ENCODE data around the gene IFT88.

The IFT88 gene

DNA sequence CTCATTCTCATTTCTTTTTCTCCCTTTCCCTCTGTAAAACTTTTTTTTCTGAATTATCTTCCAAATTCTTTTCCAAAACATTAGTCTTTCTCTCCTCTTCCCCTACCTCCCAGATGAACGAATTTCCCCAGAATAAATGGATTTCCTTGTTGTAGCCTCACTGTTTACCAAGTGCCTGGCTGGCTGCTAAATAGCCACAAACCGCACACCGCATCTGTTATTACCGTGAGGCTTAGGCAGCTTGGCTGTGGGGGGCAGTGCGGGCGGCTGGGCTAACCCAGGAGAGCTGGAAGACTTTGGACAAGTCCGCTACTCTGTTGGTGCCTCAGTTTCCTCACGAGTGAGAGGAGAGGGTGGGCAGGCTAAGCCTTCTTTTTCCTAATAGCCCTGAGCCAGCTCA is 147.2 kb downstream of the IFT88 start:
- no peak for DNase-seq (ENCODE audit: low read depth, low spot score)
- Histone ChIP-seq H3K9ac (ENCODE audit: insufficient read length) (no peak overlapping the region), H3K36me3 (ENCODE audit: insufficient read depth, low read length) (no peaks in the 10 kb centered on the region), H3K4me3 (no peak overlapping the region), H3K27ac (no peak overlapping the region), H3K9me3 (ENCODE audit: low read depth, low read length) (no peaks in the 10 kb centered on the region)
- TF ChIP-seq POLR2AphosphoS5 (IDR thresholded peaks at IDR 0.05; ENCODE audit: borderline replicate concordance, low read depth, low read length) (no peak), EZH2 (IDR thresholded peaks at IDR 0.05) (no peak), FOXP2 (optimal IDR thresholded peaks at IDR 0.05; ENCODE audit: control extremely low read depth, extremely low read length, insufficient read depth) (no peak)

DNA sequence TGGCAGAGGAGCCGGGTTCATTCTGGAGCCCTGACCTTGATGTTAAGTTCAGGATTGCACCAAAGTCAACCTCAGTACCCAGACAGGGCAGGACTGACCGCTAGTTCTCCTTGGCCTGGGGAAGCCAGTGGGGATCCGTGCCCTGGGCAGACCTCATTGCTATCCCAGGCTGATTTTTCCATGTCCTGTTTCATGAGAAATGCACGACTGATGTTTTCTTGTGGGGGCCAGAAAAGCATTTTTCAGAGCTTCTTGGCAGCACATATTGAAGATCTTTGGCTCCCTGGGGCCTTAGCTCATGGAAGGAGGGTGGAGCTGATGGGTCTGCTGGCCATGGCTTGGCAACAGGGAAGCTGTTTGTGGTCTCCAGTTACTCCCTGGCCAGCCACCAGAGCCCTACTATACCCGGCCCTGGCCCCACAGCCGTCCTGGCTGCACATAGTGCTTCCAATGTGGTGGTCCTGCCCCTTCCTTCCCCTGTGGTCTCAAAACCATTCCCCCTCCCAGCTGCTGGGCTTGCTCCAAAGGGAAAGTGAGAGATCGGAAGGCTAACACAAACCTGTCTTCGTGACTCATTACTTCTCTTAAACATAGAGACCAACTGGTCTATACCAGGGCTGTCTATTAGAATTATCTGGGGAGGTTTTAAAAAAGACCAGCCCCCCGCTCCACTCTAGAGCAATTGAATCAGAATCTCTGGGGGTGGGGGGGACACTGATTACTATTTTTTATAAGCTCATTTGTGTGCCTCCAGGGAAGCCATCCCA is 147.8 kb downstream of the IFT88 start:
- H3K36me3 ChIP-seq (ENCODE audit: insufficient read depth, low read length): no peaks in the 10 kb centered on the region
- H3K9ac ChIP-seq (ENCODE audit: insufficient read length): no peak overlapping the region
- no peak overlapping the region for H3K4me3 ChIP-seq
- TF ChIP-seq EZH2 (IDR thresholded peaks at IDR 0.05) (no peak), FOXP2 (optimal IDR thresholded peaks at IDR 0.05; ENCODE audit: control extremely low read depth, extremely low read length, insufficient read depth) (no peak), POLR2AphosphoS5 (IDR thresholded peaks at IDR 0.05; ENCODE audit: borderline replicate concordance, low read depth, low read length) (no peak)
- H3K27ac ChIP-seq: no peak overlapping the region
- DNase-seq (ENCODE audit: low read depth, low spot score): no peak
- no peaks in the 10 kb centered on the region for H3K9me3 ChIP-seq (ENCODE audit: low read depth, low read length)

DNA sequence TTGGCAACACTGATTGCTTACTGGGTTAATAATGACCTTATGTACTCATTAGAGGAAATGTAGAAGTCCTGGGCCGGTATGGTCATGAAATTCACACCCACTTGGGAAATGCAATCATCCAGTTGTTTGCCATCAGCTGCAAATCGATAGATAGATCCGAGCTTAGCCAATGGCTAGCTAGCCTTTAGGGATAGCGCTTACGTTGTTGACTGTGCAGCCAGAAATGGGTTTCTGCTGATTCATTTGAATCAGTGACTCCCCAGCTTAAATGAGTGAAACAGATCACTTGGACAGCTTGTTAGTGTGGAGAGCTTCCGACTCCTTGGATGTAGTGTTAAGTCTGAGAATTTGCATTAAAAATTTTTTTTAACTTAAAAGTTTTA is 148.4 kb downstream of the IFT88 start:
- no peak for TF ChIP-seq EZH2 (IDR thresholded peaks at IDR 0.05)
- no peak for TF ChIP-seq FOXP2 (optimal IDR thresholded peaks at IDR 0.05; ENCODE audit: control extremely low read depth, extremely low read length, insufficient read depth)
- TF ChIP-seq POLR2AphosphoS5 (IDR thresholded peaks at IDR 0.05; ENCODE audit: borderline replicate concordance, low read depth, low read length): no peak
- H3K27ac ChIP-seq: no peak overlapping the region
- no peaks in the 10 kb centered on the region for H3K9me3 ChIP-seq (ENCODE audit: low read depth, low read length)
- no peak overlapping the region for H3K4me3 ChIP-seq
- H3K9ac ChIP-seq (ENCODE audit: insufficient read length): no peak overlapping the region
- no peaks in the 10 kb centered on the region for H3K36me3 ChIP-seq (ENCODE audit: insufficient read depth, low read length)
- DNase-seq (ENCODE audit: low read depth, low spot score): no peak

DNA sequence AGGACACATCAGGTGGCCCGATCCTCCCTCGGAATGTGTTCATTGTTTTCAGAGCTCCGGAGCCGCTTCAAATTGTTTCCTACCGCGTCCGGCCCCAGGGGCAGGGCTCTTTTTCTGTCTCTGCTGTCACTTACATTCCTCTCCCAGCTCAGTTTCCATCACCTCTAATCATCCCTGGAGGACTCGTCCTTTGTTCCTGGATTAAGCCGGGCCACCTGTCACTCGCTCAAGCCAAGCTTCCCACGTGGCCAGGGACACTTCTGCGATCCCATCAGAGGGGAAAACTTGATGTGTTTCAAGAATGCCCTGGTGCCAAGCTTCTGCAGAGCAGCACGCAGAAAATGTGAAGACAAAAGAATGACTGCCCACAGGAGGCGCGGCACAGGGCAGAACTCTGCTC is 150.0 kb downstream of the IFT88 start:
- DNase-seq (ENCODE audit: low read depth, low spot score): no peak
- H3K9me3 ChIP-seq (ENCODE audit: low read depth, low read length): no peaks in the 10 kb centered on the region

DNA sequence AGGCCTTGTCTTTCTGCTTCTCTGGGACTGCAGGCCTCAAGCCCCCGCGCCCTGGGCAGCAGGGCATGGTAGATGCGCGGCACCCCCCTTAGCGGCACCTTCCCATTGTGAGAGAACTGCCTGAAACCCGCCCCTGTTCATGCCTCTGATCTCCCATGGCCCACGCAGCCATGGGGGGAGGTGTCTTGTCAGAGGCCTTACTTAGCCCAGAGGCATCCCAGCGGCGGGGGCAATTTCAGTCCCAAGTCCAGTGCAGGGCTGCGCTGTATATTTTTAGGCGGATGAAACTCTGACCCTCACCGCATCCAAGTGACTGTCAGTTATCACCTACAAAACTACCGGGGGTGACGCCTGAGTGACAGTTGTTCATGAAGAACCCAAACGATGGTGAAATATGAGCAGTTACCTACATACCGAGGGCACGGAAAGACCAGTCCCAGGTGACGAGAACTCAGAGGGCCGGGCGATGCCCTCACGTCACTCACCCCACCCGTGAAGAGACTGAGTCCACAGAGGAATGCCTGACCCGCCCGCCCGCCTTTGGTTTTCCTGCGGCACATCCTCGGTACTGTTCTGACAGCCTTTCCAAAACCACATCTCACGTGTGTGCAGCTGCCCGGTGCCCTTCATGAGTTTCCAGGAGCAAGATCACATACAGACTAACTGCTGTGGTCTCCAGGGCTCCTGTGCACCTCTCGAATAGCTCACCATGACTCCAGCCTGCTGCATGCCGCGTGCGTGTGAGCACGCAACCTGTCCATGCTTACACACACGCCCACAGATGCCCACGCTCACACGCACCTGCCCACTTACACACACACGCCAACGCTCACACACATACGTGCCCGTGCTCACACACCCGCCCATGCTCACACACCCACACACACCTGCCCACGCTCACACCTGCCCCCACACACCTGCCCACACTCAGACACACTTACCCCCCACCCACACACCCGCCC is 150.9 kb downstream of the IFT88 start:
- Histone ChIP-seq H3K27ac (no peak overlapping the region), H3K36me3 (ENCODE audit: insufficient read depth, low read length) (no peaks in the 10 kb centered on the region), H3K9me3 (ENCODE audit: low read depth, low read length) (no peaks in the 10 kb centered on the region), H3K4me3 (no peak overlapping the region), H3K9ac (ENCODE audit: insufficient read length) (no peak overlapping the region)
- TF ChIP-seq FOXP2 (optimal IDR thresholded peaks at IDR 0.05; ENCODE audit: control extremely low read depth, extremely low read length, insufficient read depth) (no peak), EZH2 (IDR thresholded peaks at IDR 0.05) (no peak), POLR2AphosphoS5 (IDR thresholded peaks at IDR 0.05; ENCODE audit: borderline replicate concordance, low read depth, low read length) (no peak)
- DNase-seq (ENCODE audit: low read depth, low spot score): no peak

More for the DNA sequence above, 150.0 kb downstream of the IFT88 start:
- H3K27ac ChIP-seq: no peak overlapping the region
- TF ChIP-seq FOXP2 (optimal IDR thresholded peaks at IDR 0.05; ENCODE audit: control extremely low read depth, extremely low read length, insufficient read depth) (no peak), POLR2AphosphoS5 (IDR thresholded peaks at IDR 0.05; ENCODE audit: borderline replicate concordance, low read depth, low read length) (no peak), EZH2 (IDR thresholded peaks at IDR 0.05) (no peak)
- H3K4me3 ChIP-seq: no peak overlapping the region
- H3K36me3 ChIP-seq (ENCODE audit: insufficient read depth, low read length): no peaks in the 10 kb centered on the region
- H3K9ac ChIP-seq (ENCODE audit: insufficient read length): no peak overlapping the region

DNA sequence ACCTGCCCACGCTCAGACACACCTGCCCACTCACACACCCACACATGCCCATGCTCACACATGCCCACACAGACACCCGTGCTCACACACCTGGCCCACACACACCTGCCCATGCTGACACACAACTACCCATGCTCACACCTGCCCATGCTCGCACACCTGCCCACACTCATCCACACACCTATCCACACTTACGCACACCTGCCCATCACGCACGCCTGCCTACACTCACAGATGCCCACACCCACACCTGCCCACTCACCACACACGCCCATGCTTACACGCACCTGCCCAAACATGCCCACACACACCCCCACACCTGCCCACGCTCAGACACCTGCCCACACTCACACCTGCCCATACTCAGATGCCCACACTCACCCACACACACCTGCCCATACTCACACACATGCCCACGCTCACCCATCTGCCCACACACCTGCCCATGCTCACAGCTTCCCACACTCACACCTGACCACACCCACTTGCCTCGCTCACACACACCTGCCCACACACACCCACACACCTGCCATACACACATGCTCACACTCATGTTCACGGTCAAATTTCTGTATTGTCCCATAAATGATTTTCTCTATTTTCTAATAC is 152.1 kb downstream of the IFT88 start:
- Histone ChIP-seq H3K36me3 (ENCODE audit: insufficient read depth, low read length) (no peaks in the 10 kb centered on the region), H3K27ac (no peak overlapping the region), H3K4me3 (no peak overlapping the region), H3K9ac (ENCODE audit: insufficient read length) (no peak overlapping the region), H3K9me3 (ENCODE audit: low read depth, low read length) (no peaks in the 10 kb centered on the region)
- DNase-seq (ENCODE audit: low read depth, low spot score): no peak
- TF ChIP-seq POLR2AphosphoS5 (IDR thresholded peaks at IDR 0.05; ENCODE audit: borderline replicate concordance, low read depth, low read length) (no peak), FOXP2 (optimal IDR thresholded peaks at IDR 0.05; ENCODE audit: control extremely low read depth, extremely low read length, insufficient read depth) (no peak), EZH2 (IDR thresholded peaks at IDR 0.05) (no peak)

DNA sequence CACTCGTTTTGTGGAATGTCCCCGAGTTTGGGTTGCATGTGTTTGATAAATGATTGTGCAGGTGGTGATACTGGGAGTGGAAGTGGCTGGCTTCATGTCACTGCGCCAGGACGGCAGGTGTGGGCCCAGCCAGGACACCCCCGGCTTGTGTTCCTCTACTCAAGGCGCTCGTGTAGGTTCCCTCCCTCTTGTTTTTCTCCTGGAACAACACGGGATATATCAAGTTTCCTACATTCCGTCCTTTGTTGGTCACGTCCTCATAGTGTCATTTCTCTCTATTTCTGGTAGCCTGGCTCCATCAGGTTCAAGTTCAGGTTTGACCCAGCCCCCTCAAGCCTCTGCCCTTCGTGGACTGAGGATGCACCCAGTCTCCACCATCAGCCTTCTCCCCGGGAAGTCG is 152.8 kb downstream of the IFT88 start:
- no peak for DNase-seq (ENCODE audit: low read depth, low spot score)
- Histone ChIP-seq H3K4me3 (no peak overlapping the region), H3K9ac (ENCODE audit: insufficient read length) (no peak overlapping the region), H3K9me3 (ENCODE audit: low read depth, low read length) (no peaks in the 10 kb centered on the region), H3K27ac (no peak overlapping the region), H3K36me3 (ENCODE audit: insufficient read depth, low read length) (no peaks in the 10 kb centered on the region)
- no peak for TF ChIP-seq EZH2 (IDR thresholded peaks at IDR 0.05)
- no peak for TF ChIP-seq POLR2AphosphoS5 (IDR thresholded peaks at IDR 0.05; ENCODE audit: borderline replicate concordance, low read depth, low read length)
- TF ChIP-seq FOXP2 (optimal IDR thresholded peaks at IDR 0.05; ENCODE audit: control extremely low read depth, extremely low read length, insufficient read depth): no peak

GRCh38 chr13:20720499-20720898 is 153.5 kb downstream of the IFT88 start:
- no peaks in the 10 kb centered on the region for H3K9me3 ChIP-seq (ENCODE audit: low read depth, low read length)
- DNase-seq (ENCODE audit: low read depth, low spot score): no peak
- H3K27ac ChIP-seq: no peak overlapping the region
- H3K9ac ChIP-seq (ENCODE audit: insufficient read length): no peak overlapping the region
- no peaks in the 10 kb centered on the region for H3K36me3 ChIP-seq (ENCODE audit: insufficient read depth, low read length)
- TF ChIP-seq POLR2AphosphoS5 (IDR thresholded peaks at IDR 0.05; ENCODE audit: borderline replicate concordance, low read depth, low read length): no peak
- TF ChIP-seq FOXP2 (optimal IDR thresholded peaks at IDR 0.05; ENCODE audit: control extremely low read depth, extremely low read length, insufficient read depth): no peak
- no peak overlapping the region for H3K4me3 ChIP-seq

Measured in SK-N-MC (cell line).